GM19351 (cell line): ENCODE measurements around the gene RBM14.
"Not testable (repeated sequence)": the region's sequence is repeated elsewhere in the genome, so short reads cannot be mapped to it uniquely, and the experiment has no call there.

Experiments used
- ATAC-seq: cut with Tn5 transposase; IDR thresholded peaks from one replicate; pipeline ENCODE4 v1.9.1; 2021; ENCODE audit warnings: mild to moderate bottlenecking, moderate library complexity; ENCODE audit not compliant: unreplicated experiment

The RBM14 gene

GRCh38 chr11:66631883-66632282 lies 15.5 kb downstream of the RBM14 start:
- ATAC-seq = no peak

GRCh38 chr11:66632952-66633351 lies 16.5 kb downstream of the RBM14 start:
- no peak for ATAC-seq

DNA sequence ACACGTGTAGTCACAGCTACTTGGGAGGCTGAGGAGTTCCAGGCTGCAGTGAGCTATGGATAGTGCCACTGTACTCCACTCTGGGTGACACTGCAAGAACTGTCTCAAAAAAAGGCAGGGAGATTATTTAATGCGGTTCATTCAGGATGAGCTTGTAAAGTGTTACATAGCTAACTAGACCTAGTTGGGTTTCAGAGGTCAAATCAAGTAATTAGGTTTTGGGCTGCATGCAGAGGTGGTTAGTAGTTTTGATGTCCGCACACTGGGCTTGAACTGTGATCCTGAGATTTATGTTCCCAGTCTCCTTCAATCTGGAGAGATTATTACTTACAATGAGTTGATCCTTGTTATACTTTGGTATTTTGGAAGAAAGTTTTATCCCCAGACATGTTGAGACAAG lies 20.0 kb downstream of the RBM14 start:
- no peak for ATAC-seq

GRCh38 chr11:66637557-66638176 lies 21.2 kb downstream of the RBM14 start:
- ATAC-seq = no peak

- peak; percentile 97 for ATAC-seq
Observed at GRCh38 chr11:66638177-66639065, 22.0 kb downstream of the RBM14 start, which contains the start of gene RBM4. RBM4 (plus strand) TSS chr11:66638703; CDS start chr11:66639712, 1,009 bp downstream.

GRCh38 chr11:66639066-66639813 lies 22.8 kb downstream of the RBM14 start:
- no peak for ATAC-seq

DNA sequence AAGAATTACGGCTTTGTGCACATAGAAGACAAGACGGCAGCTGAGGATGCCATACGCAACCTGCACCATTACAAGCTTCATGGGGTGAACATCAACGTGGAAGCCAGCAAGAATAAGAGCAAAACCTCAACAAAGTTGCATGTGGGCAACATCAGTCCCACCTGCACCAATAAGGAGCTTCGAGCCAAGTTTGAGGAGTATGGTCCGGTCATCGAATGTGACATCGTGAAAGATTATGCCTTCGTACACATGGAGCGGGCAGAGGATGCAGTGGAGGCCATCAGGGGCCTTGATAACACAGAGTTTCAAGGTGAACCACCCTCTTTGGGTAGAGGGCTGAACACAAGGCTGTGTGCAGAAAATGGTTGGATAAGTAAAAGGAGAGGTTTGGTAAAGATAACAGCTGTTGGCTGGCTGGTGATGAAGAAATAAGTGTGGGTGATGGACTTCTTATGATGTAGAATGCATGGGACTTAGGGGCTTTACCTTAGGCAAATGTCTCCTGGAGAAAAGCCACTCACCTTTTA lies 23.4 kb downstream of the RBM14 start:
- not testable (repeated sequence) for ATAC-seq

DNA sequence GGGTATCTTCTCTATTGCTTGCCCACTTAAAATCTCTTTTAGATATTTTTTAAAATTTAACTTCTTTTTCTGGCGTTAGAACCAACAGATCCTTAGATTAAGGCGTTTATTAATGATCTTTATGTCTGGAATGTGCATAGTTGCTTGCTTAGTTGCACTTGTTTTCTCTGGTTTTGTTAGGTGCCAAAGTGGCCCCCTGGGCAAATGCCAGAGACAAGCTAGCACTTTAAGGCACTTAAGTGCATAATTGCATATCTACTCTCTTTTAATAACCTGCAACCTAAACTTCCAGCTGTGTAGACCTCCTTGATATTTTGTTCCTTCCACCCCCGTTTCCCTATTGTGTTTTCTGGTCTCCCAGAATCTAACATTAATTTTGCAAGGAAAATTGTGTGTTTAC lies 25.4 kb downstream of the RBM14 start:
- no peak for ATAC-seq

- ATAC-seq = no peak
Observed at GRCh38 chr11:66643745-66644437, 27.5 kb downstream of the RBM14 start.

GRCh38 chr11:66646828-66647227 lies 30.4 kb downstream of the RBM14 start:
- no peak for ATAC-seq

- ATAC-seq = no peak
Observed at GRCh38 chr11:66649903-66650302, 33.5 kb downstream of the RBM14 start.

DNA sequence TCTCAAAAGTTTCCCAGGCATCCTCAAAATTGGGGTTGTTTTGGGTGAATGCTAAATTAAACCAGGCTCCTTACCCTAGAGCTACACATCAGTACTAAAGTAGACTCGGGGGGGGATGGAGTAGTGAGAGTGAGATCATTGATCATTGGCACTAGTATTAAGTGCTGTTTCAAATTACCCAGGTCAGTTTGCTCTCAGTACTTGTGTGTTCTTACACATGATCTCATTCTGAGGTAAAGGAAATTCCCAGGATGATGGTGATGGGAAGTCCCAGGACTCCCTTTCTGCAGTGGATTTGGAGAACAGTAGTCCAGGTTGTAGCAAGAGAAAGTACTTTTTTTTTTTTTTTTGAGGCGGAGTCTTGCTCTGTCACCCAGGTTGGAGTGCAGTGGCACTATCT lies 34.6 kb downstream of the RBM14 start:
- no peak for ATAC-seq

GRCh38 chr11:66652651-66653050 lies 36.2 kb downstream of the RBM14 start:
- no peak for ATAC-seq

- ATAC-seq = no peak
Observed at GRCh38 chr11:66653123-66653522, 36.7 kb downstream of the RBM14 start.

- no peak for ATAC-seq
Observed at GRCh38 chr11:66659763-66660162, 43.3 kb downstream of the RBM14 start.

DNA sequence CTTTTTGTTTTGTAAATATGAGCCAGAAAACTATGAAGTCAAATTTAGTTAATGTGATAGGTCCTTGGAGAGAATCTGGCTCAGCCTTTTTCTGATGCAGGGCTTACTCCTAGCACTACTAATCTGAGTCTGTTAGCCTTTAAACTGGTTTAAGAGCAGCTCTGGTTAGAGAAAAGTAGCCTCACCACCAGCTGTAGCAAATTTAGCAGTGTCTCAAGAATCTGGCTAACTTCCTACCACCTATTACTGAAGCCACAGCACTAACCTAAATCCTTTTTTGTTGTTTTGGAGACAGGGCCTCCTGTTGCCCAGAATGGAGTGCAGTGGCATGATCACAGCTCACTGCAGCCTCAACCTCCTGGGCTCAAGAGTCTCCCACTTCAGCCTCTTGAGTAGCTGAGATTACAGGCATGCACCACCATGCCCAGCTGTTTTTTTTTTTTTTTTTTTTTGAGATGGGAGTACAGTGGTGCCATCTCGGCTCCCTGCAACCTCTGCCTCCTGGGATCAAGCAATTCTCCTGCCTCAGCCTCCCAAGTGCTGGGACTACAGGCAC lies 47.4 kb downstream of the RBM14 start:
- ATAC-seq = no peak

- ATAC-seq = no peak
Observed at GRCh38 chr11:66665369-66665768, 48.9 kb downstream of the RBM14 start.

DNA sequence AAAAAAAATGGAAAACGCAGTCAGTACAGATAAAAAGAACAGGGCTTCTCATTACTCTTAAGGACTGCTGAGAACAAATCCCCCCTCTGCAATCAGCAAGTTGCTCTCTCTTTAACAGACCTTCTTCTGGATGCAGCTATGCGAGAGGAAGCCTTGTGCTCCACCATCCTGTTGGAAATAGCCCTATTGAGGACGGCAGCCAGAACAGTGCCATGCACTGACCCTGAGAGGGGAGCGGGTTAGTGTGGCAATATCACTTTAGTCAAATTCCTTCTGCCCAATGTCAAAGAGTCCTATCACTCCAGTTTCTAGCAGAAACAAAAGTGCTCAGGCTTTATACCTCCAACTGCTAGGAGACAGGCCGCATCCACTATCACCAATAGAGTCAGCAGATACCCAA lies 54.4 kb downstream of the RBM14 start:
- ATAC-seq = no peak

DNA sequence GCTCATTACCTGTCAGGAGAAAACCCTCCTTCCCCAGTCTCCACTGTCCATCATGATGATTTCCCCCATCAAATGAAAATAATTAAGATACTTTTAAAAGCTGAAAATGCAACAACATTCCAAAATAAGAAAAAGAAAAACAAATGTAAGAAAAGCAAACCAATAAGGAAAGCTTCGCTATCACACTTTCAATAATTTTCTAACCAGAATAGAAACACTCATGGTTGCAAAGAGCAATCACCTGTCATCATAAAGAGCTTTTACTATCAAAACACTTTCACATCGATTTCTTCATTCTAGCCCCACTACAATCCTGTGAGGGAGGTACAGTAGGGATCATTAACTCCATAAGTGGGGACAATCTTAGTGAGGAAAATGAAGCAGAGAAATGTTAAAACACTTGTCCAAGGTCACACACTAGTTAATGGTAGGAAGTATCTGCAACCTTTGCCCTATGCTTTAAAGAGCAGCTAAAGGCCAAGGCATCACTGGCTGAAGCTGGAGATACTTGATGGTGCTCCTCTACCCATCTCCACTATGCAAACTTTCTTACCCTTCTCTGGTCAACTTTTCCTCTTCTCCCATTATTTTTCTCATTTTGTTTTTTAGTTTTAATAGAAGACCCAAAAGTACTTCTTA lies 58.7 kb downstream of the RBM14 start:
- ATAC-seq = no peak
